ENCODE data around the gene INSYN2B.

- no peak for TF ChIP-seq PKNOX1 (IDR thresholded peaks at IDR 0.05)
- no peak for TF ChIP-seq TARDBP (IDR thresholded peaks at IDR 0.05)
- no peak for TF ChIP-seq FOXK2 (IDR thresholded peaks at IDR 0.05)
- no peak for TF ChIP-seq ELF4 (IDR thresholded peaks at IDR 0.05)
- no peak for TF ChIP-seq LEF1 (IDR thresholded peaks at IDR 0.05; ENCODE audit: borderline replicate concordance)
- TF ChIP-seq ARNT (IDR thresholded peaks at IDR 0.05): no peak
- TF ChIP-seq FOXA1 (IDR thresholded peaks at IDR 0.05): no peak
- no peak for TF ChIP-seq HDGF (IDR thresholded peaks at IDR 0.05; ENCODE audit: borderline replicate concordance)
Observed at GRCh38 chr5:169886677-169887076, 93.6 kb downstream of the INSYN2B start.
